ENCODE results near the gene CD69. TPM values are rescaled to one million over a fixed set of nuclear protein-coding genes. Genes with fewer than 3 reads are reported as not detected.

The CD69 gene
- total and polyA plus RNA-seq, 2 donors (not counting 1 experiment from before 2014, with no cell fraction given), result 45.1 to 997 TPM

DNA sequence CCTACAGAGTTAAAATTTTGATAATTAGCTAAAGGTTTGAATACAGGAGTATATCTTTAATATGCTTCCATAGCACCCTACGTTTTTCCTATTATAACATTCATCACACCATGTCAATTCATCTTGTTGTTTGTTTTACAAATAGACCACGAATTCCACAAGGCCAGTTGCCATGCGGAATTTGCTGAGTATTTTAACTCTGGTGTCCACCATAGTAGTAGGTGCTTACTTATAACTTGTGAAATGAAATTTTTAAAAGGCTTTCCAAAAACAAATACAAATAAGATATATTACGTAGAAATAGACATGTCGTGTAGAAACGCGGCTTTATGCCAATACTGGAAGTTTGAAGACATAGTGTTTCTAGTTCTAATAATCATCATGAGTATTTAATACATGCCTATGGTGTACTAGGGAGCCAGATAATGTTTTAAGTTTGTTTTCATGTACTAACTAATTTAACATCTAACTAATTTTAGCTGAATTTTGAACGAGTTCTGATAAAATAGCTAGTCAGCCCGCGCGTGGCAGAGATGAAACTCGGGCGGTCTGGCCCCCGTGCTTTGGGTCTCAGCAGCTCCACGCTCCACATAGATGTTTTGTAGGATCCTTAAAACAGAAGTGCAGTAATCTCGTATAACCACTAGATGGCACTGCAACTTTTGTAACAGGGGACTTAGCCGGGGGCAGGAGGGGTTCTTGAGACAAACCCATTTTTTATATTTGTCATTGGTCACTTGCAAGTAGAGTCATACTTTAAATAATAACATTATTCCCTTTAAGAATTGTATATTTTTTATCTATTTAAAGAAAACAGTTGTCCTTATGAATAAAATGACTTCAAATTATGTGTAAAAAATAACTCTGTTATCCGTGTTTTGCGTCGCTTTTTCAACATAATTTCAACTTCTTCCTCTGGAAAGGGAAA lies 10.2 kb downstream of the CD69 start:
- Histone ChIP-seq H2AFZ (ENCODE audit: insufficient read depth, low read depth, low read length, poor library complexity, severe bottlenecking) (no peak overlapping the region), H3K9me3 (ENCODE audit: control extremely low read depth in 1 of 3, control insufficient read depth in 2 of 3, insufficient read depth in 1 of 3, low read length in 2 of 3) (no peaks in the 10 kb centered on the region), H3K9ac (ENCODE audit: low read length) (no peak overlapping the region), H3K27me3 (replicated peaks in 1 of 4; ENCODE audit: control extremely low read depth in 1 of 4, control insufficient read depth in 3 of 4, insufficient read depth in 4 of 4, low read length in 3 of 4) (no peaks in the 10 kb centered on the region), H3K36me3 (replicated peaks in 1 of 2; ENCODE audit: control extremely low read depth in 1 of 2, control insufficient read depth in 1 of 2, extremely low read depth in 1 of 2, insufficient read depth in 2 of 2, low read length in 1 of 2) (peaks cover 16 to 32% of the 10 kb centered on the region in 2 experiments), H3K4me3 (ENCODE audit: control extremely low read depth in 1 of 5, extremely low read depth in 1 of 5, insufficient read depth in 1 of 5, low read depth in 2 of 5, low read length in 4 of 5) (no peak overlapping the region), H4K20me1 (ENCODE audit: control insufficient read depth, insufficient read depth, low read length, poor library complexity, severe bottlenecking) (peaks cover 12% of the 10 kb centered on the region), H3K4me2 (replicated peaks; ENCODE audit: low read depth, low read length, poor library complexity, severe bottlenecking) (peak overlapping the region; percentile 61), H3K27ac (ENCODE audit: low read length in 2 of 2) (no peak overlapping the region), H3K79me2 (ENCODE audit: control insufficient read depth, insufficient read depth, low read length) (peaks cover 31% of the 10 kb centered on the region), H3K4me1 (ENCODE audit: control insufficient read depth in 2 of 2, insufficient read depth in 2 of 2, low read length in 2 of 2) (peaks cover 7 to 13% of the 10 kb centered on the region in 2 donors)
- DNase-seq (peak; percentile 86), ATAC-seq (ENCODE audit: low read depth) (peak; percentile 84)
- Mint-ChIP-seq H3K27ac (no peak overlapping the region), H3K9me3 (ENCODE audit: insufficient read depth) (no peaks in the 10 kb centered on the region), H3K4me1 (peaks cover 30% of the 10 kb centered on the region), H3K27me3 (no peaks in the 10 kb centered on the region), H3K4me3 (peak overlapping the region; percentile 20)
- intact Hi-C loops (cut with micrococcal nuclease), result loop anchor here (1.0 to 5.0 kb wide), 5 partner anchors 8 to 390 kb away; no protein-coding TSS in a partner anchor
- WGBS (ENCODE audit: insufficient coverage), result 2% methylated on average over 9 of the region's 20 CpGs
- CTCF ChIA-PET, result interaction anchor here (0.7 to 21.1 kb wide), 70 partner anchors 8 to 441 kb away, joined by 3 to 629 read pairs (median 6); partner anchors contain the start of genes CD69, CLEC12B, CLEC2A and CLEC2B
- TF ChIP-seq CTCF (IDR thresholded peaks at IDR 0.05), result peak; percentile 91
- TF ChIP-seq EZH2 (IDR thresholded peaks at IDR 0.05; ENCODE audit: borderline replicate concordance, insufficient read depth, low read depth, low read length, poor library complexity, severe bottlenecking), result no peak
- POLR2A ChIA-PET, result interaction anchor here (0.7 to 1.9 kb wide), 4 partner anchors 9 to 47 kb away, joined by 3 to 6 read pairs (median 4); partner anchors contain the start of genes CD69 and CLECL1
